ENCODE data around the gene SMURF2.
"Not testable (repeated sequence)": the region's sequence is repeated elsewhere in the genome, so short reads cannot be mapped to it uniquely, and the experiment has no call there.

SMURF2 gene

DNA sequence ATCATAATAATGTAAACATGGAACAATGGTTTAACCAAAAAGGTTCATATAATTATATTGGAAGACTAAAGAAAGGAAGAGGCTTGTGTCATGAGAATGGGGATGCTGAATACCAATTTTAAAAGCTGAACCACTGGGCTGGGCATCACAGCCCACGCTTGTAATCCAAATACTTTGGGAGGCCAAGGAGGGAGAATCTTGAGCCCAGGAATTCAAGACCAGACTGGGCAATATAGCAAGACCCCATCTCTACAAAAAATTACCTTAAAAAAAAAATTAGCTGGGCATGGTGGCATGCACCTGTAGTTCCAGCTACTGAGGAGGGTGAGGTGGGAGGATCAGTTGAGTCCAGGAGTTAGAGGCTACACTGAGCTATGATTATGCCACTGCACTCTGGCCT lies 65.1 kb downstream of the SMURF2 start:
- DNase-seq (ENCODE audit: low read depth in 2 of 2) = no peak

DNA sequence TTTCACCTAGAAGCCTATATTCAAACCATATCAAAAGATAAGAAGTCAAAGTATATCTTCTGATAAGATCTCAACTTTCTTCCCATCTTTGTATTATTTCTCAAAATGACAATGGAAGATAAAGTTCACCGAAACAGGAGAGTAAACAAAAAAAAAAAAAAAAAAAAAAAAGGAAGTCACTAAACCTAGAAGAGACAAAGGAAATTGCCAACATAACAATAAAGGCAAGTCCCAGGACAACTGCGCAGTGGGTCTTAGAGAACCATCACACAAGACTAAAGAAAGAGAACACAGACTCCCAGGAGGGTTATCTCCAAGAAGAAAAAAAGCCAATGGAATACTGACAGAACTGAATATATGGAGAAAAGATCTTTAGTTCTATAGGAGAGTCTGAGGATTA lies 65.7 kb downstream of the SMURF2 start:
- DNase-seq (ENCODE audit: low read depth in 2 of 2) = no peak

DNA sequence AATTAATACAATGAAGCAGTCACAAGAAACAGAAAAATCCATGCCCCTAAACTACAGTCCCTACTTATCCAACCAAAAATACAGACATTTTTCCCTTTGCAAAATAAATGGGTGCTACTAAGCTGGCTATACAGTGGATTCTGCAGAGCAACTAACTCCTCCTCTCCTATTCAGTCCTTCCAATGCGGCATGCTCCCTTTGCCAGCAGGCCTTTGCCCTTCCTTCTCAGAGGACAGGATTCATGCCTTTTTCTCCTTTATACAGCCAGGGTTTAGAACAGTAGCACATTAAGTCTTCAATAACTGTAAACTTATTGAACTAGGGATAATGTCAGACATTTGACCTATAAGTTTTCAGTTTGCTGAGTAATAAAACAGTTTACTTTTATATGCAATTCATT lies 70.2 kb downstream of the SMURF2 start:
- no peak for DNase-seq (ENCODE audit: low read depth in 2 of 2)

DNA sequence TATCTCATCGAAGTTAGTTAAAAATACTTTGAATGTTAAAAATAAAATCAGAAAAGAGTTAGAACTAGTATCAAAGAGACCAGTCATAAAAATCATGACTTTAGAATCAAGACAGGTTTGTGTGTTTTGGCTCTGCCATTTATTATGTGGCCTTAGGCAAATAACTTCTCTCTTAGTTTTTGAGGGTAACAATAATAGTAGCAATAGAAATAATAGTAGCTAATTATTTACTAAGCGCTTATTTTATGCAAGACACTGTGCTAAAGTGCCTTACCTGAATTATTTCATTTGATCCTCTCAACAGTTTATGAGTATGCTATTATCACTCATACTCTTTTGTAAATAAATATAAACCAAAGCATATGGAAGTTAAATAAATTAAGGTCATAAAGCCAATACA lies 77.0 kb downstream of the SMURF2 start:
- DNase-seq (ENCODE audit: low read depth in 2 of 2) = no peak

DNA sequence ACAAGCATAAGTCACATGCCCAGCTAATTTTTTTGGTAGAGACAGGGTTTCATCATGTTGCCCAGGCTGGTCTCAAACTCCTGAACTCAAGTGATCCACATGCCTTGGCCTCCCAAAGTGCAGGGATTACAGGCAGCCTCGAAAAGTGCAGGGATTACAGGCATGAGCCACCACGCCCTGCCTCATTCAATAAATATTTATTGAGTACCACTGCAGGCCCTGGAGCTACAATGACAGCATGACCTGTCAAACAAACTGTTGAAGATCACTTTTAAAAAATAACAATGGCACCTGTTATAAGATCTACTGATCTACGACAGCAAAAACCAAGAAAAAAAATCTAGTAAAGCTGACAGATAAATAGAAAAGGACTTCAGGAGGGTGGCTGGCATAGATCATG lies 79.1 kb downstream of the SMURF2 start:
- DNase-seq (ENCODE audit: low read depth in 2 of 2) = no peak

DNA sequence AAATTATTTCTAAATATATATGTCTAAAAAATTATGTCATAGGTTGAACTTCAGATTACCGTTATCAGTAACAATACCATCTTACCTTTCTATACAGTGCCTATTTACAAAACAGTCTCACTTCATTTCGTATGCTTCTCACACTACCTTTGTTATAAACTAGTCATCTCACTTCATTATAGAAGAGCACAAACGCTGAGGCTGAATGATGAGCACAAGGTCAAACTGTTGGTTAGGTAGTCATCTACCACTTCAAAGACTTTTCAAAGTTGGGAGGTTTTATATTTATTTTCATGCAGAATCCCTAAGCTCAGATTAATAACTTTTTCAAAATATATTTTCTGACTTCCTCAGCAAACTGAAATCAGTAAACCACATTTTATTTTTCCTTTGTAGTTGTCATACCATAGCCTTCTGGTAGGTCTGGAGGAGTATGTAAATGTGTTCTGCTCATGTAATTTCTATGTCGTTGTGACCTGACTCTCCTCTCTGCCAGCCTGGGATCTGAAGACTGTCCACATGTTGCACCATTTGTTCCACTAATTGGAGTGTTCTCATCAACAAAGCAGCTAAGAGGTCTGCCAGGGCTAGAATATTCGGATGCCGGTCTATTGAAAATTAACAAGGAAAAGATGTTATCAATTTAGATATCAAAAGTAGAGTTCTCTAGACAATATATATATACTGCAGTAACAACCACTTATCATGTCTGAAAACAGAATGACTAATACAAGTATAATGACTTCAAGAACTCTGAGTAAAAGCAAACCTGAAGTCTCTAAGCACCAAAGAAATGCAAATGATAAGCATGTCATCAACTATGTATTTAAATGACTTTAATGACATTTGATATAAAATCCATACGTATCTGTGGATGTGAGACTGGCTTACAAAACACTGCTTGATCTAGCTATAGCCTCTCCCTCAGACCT lies 81.5 kb downstream of the SMURF2 start:
- DNase-seq (ENCODE audit: low read depth in 2 of 2) = no peak

DNA sequence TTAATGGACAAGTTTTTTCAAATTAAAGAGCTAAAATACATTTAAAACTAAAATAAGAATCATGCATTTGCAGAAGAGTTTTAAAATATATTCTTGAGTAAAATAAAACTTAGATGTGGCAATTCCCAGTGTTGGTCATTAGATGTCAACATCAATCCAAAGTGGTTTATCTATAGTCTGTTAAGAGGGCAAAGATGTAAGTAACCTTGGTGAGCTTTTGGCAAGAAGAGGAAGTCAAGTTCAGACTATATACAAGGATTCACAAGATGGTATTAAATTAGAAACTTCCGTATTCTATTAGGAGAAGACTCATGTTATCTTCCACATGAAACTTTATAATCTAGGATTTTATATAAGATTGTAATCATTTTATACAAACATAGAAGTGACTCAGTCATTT lies 82.2 kb downstream of the SMURF2 start:
- DNase-seq (ENCODE audit: low read depth in 2 of 2) = no peak

DNA sequence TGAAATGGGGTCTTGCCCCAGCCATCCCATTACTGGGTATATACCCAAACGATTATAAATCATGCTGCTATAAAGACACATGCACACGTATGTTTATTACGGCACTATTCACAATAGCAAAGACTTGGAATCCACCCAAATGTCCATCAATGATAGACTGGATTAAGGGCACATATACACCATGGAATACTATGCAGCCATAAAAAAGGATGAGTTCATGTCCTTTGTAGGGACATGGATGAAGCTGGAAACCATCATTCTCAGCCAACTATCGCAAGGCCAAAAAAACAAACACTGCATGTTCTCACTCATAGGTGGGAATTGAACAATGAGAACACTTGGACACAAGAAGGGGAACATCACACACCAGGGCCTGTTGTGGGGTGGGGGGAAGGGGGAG lies 85.1 kb downstream of the SMURF2 start:
- not testable (repeated sequence) for DNase-seq (ENCODE audit: low read depth in 2 of 2)

DNA sequence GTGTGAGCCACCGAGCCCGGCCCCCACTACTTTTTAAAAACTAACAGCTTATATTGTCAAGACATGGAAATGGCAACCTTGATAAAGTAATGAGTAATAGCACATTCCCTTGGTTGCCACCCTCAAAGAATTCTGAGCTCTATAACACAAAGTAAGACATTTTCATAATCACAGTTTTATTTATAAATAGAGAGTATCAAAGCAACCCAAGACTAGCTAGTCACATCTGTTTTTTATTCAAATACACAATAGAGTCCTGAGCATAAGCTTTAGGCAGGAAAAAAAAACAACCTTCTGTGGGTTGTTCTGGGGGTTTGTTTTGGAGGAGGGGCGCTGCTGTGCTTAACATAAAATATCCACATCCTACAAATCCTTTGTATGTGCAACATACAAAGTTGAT lies 86.7 kb downstream of the SMURF2 start:
- DNase-seq (ENCODE audit: low read depth in 2 of 2) = no peak

DNA sequence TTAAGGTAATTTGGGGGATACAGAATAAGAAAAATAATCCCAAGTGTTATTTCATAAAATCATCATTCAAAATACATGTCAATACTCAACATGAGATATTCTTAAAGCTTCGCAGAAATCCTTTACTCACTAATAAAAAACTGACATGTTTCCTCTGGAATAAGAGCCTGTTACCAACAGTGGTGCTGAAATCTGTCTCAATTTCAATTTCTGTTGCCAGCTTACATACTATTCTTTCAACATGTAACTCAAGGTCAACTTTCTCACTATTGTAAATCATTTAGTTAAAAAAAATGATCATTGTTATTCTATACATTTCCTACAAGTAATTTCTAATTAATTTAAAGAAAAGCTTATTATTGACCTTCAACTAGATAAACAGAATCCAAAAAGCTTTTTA lies 87.5 kb downstream of the SMURF2 start:
- DNase-seq (ENCODE audit: low read depth in 2 of 2) = no peak

DNA sequence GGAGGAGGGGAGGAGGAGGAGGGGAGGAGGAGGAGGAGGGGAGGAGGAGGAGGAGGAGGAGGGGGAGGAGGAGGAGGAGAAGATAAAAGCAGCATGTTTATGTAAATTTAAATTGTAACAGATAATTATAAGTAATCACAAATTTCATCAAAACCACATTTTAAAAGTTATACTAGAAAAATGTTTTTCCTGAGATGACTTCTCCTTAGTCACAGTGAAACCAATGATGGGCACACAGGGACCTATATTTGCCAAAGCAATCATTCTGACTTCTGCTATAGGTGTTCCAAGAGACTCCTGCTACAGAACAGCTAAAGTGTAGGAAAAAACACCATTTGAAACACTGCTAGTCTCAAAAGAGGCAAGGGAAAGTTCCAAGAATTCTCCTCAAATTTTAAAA lies 88.9 kb downstream of the SMURF2 start:
- no peak for DNase-seq (ENCODE audit: low read depth in 2 of 2)

DNA sequence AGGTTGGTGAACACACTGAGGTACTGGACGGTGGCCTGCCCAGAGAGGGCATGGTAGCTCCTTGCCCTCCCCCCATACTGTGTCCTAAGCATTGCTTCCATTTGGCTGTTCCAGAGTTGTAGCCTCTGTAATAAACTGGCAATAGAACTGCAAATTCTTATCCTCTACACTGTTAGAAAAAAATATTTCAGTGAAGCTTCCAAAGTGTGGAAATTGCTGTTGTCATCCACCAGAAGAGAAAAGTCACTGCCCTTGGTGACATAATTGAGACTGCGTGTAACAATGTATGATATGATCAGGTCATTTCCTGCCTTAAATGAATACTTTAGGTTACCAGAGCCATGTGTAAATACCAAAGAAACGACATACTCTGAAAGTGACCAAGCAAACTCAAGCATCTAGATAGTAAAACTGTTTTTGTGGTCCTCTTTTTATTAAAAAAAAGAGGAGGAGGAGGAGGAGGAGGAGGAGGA lies 89.4 kb downstream of the SMURF2 start:
- DNase-seq (ENCODE audit: low read depth in 2 of 2) = no peak

DNA sequence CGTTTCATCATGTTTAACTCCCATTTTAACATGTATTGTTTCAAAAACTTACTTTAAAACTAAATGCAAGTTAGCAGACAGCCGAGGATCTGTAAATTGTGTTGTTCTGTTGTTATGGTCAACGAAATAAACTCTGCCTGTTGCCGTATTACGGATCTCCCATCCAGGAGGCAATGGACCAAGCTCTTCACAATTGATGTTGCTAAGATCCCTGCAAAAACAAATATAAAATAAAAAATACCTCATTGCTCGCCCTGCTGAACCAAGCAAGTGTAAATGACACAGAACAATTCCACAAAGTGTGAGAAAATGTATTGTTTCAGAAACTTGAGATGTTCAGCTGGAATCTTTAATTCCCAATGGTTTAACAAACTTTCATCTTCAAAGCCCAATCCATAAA lies 90.4 kb downstream of the SMURF2 start:
- no peak for DNase-seq (ENCODE audit: low read depth in 2 of 2)

DNA sequence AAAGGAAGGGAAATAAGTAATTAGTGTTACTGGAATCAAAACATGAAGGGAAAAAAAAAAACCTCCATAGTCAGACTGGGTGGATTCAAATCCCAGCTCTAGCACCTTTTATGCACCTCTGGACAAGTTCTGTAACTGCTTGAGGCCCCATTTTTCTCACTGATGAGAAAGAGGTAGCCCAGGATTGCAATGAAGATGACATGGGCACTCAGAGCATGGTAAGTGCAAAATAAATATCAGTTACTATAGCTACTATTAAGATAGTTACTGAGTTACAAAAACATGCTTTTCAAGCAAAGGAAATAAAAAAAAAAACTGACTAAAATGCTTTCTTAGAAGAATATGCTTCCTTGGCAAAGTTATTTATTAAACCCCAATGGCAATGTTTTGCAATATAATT lies 96.5 kb downstream of the SMURF2 start:
- DNase-seq (ENCODE audit: low read depth in 2 of 2) = no peak

DNA sequence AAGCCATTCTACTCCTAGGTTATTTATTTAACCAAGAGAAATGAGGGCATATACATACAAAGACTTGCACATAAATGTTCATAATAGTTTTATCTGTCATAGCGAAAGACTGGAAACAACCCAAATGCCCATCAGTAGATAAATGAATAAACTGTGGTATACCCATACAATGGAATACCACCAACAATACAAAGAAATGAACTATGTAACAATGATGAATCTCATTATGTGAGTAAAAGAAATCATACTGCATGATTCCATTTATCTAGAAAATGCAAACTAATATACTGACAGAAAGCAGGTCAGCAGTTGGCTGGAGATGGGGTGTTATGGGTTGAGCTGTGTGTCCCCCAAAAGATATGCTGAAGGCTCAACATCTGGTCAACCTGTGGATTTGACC lies 98.0 kb downstream of the SMURF2 start:
- no peak for DNase-seq (ENCODE audit: low read depth in 2 of 2)

DNA sequence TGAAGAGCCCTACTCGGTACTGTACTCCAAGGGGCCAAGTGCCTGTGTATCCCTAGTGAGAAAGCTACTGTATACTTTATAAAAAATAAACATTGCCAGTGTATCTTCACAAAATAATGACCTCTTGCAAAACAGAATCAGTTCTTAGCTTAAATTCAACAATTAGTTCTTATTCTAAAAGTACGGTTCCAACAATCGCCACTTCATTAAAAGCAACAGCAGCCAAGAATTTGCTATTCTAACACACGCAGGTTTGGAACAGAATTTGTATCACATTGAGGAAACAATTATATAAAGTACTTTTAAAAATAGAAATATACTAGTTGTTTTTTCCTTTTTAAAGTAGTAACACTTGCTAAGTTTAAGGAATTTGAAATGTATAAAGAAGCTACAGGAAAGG lies 106.8 kb downstream of the SMURF2 start:
- no peak for DNase-seq (ENCODE audit: low read depth in 2 of 2)

DNA sequence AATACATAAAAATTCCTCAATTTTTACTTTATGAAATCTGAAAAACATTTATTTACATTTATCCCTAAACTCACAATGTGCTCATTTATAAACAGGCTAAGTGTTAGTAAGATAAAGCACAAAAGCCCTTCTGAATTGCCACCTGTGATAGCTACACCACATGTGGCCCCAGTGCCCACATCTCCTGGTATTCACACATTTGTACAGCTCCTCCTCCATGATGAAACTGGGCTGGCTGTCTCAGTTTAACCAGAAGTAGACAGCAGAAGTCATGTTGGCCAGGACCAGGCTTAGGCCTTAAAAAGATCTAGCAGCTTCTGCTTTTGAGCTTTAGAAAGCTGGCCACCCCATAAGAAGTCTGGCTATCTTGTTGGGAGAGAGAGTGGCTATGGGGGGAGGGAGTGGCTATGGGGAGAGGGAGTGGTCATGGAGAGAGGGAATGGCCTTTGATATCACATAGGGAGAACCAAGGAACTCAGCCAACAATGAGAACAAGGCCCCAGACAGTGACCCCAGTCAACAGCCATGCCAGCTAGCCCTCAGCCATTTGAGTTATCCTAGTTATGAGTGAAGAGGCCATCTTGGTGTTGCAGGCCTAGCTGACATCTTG lies 108.0 kb downstream of the SMURF2 start:
- no peak for DNase-seq (ENCODE audit: low read depth in 2 of 2)

DNA sequence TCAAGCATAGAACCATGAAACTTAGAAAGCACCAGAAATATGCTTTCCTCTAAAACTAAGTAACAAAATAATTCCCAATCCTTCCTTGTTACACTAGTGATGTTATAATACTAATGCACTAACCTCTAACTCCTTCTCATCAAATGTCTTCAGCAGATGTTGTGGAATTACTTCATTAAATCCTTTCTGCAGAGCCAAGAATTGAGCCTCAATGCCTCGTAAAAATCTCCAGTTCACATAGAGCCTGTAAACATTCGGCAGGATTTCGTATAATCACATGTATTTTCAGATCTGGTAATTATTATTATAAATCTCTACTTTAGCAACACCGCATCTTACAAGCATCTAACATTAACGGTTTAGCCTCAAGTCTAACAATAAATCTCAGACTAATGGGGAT lies 110.6 kb downstream of the SMURF2 start:
- no peak for DNase-seq (ENCODE audit: low read depth in 2 of 2)

DNA sequence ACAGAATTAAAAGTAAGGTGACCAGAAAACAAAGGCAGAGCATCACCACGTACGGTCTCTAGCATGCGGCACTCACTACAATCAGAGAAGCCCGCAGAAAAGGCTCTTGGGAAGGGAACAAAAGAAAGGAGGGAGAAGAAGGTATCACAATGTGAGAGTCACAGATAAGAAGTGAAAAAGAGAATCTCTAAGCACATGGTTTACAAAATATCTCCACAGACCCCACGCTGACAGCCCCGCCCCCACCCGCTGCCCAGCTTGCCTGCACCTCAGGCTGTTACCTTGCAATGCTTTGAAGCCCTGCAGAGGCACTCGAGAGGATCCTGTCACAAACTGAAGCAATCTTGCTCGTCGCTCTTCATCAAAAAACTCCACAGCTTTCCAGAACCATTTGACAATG lies 114.8 kb downstream of the SMURF2 start:
- no peak for DNase-seq (ENCODE audit: low read depth in 2 of 2)

DNA sequence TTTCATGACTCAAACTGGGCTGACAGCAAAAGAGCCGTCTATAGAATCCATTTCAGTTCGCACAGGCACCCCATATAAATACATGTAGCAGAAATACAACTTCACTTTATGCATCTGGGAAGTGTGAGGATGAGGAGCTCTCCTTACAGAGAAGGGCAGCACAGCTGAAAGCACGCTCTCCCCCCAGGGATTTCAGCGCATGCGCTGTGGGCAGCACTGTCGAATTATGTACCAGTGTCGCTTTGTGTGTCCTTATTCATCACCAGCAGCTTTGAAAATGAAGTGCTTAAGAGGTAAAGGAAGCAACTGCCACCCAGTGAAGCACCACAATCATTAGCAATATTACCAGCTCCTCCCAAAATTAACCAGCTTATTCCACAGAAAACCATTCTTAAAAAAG lies 115.4 kb downstream of the SMURF2 start:
- DNase-seq (ENCODE audit: low read depth in 2 of 2) = no peak

DNA sequence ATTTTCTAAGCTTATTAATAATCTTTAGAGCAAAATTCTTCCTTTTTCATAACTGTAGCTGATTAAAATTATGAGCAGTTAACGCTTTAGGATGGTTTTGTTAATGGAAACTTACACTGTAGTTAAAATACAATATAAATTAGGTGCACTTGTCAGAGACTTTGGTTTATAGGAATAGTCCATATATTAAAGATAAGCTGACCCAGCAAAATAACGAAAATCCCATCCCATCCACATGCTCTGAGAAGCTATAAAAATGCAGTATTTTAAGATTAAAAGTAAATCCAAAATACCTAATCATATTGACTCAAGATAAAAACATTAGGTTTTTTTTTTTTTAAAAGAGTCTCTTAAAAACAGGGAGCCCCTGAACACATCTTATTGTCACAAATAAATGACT lies 117.4 kb downstream of the SMURF2 start:
- no peak for DNase-seq (ENCODE audit: low read depth in 2 of 2)

DNA sequence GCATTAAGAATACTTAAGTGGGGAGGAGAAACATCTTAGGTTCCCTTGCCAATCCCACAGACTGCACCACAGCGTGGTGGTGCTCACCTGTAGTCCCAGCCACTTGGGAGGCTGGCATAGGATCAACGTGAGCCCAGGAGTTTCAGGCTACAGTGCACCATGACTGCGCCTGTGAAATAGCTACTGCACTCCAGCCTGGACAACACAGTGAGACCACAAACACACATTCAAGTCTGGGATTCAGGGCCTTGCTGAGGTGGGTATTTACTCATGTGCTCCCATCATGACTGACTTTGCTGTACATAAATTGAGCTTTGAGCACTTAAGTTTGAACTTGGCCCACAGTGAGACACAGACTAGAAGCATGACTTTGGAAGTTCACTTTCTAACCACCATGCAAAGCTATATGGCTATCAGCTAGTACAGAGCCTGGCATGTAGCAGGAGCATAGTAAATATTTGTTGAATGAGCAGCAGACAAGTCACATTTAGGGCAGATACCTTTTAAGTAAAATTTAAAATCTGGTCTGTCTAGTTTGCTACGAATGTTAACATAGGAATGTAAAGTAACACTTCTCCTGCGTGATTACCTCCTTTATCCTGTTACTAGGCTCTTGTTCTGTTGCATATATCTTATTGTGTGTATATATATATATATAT lies 121.9 kb downstream of the SMURF2 start:
- no peak for DNase-seq (ENCODE audit: low read depth in 2 of 2)
